Rectal smooth muscle tissue (tissue), 1 donor: ENCODE measurements around the gene CRIM1.

Source experiments
- H3K27ac ChIP-seq: one replicate; pipeline ENCODE4 v1.7.0; 2013; ENCODE audit warnings: low read depth, low read length, inconsistent platforms
- H3K27me3 ChIP-seq: one replicate; pipeline ENCODE4 v1.7.0; 2013; ENCODE audit warnings: low read length; ENCODE audit not compliant: control insufficient read depth, insufficient read depth
- H3K36me3 ChIP-seq: one replicate; pipeline ENCODE4 v1.7.0; 2013; ENCODE audit warnings: low read length; ENCODE audit not compliant: control insufficient read depth, insufficient read depth
- H3K4me1 ChIP-seq: one replicate; pipeline ENCODE4 v1.7.0; 2013; ENCODE audit warnings: low read length; ENCODE audit not compliant: control insufficient read depth, insufficient read depth
- H3K4me3 ChIP-seq: one replicate; pipeline ENCODE4 v1.7.0; 2013; ENCODE audit warnings: low read length
- H3K9ac ChIP-seq: one replicate; pipeline ENCODE4 v1.7.0; 2013; ENCODE audit warnings: low read length

The CRIM1 gene

GRCh38 chr2:36463365-36463764 is 107.8 kb downstream of the CRIM1 start:
- no peak overlapping the region for H3K9ac ChIP-seq
- no peaks in the 10 kb centered on the region for H3K36me3 ChIP-seq
- H3K4me3 ChIP-seq = no peak overlapping the region
- H3K27ac ChIP-seq = no peak overlapping the region
- H3K4me1 ChIP-seq = peaks cover 18% of the 10 kb centered on the region
- no peaks in the 10 kb centered on the region for H3K27me3 ChIP-seq

- H3K36me3 ChIP-seq = no peaks in the 10 kb centered on the region
- no peak overlapping the region for H3K9ac ChIP-seq
- H3K27ac ChIP-seq = no peak overlapping the region
- peaks cover 21% of the 10 kb centered on the region for H3K4me1 ChIP-seq
- H3K4me3 ChIP-seq = no peak overlapping the region
- H3K27me3 ChIP-seq = no peaks in the 10 kb centered on the region
Measured at GRCh38 chr2:36464006-36464721, 108.6 kb downstream of the CRIM1 start.

- Histone ChIP-seq H3K4me3 (no peak overlapping the region), H3K27ac (no peak overlapping the region), H3K9ac (no peak overlapping the region), H3K4me1 (peaks cover 9% of the 10 kb centered on the region), H3K36me3 (no peaks in the 10 kb centered on the region), H3K27me3 (no peaks in the 10 kb centered on the region)
Measured at GRCh38 chr2:36466135-36466534, 110.6 kb downstream of the CRIM1 start.

- Histone ChIP-seq H3K4me1 (peaks cover 3% of the 10 kb centered on the region), H3K27me3 (no peaks in the 10 kb centered on the region), H3K36me3 (no peaks in the 10 kb centered on the region), H3K9ac (no peak overlapping the region), H3K4me3 (no peak overlapping the region), H3K27ac (no peak overlapping the region)
Measured at GRCh38 chr2:36468463-36469105, 113.0 kb downstream of the CRIM1 start.

GRCh38 chr2:36469106-36469477 is 113.5 kb downstream of the CRIM1 start:
- Histone ChIP-seq H3K27me3 (no peaks in the 10 kb centered on the region), H3K27ac (peak overlapping the region; percentile 30), H3K4me1 (peaks cover 3% of the 10 kb centered on the region), H3K36me3 (no peaks in the 10 kb centered on the region), H3K9ac (no peak overlapping the region), H3K4me3 (no peak overlapping the region)

- no peaks in the 10 kb centered on the region for H3K27me3 ChIP-seq
- H3K27ac ChIP-seq = no peak overlapping the region
- H3K36me3 ChIP-seq = no peaks in the 10 kb centered on the region
- peaks cover 3% of the 10 kb centered on the region for H3K4me1 ChIP-seq
- no peak overlapping the region for H3K4me3 ChIP-seq
- no peak overlapping the region for H3K9ac ChIP-seq
Measured at GRCh38 chr2:36469710-36470109, 114.1 kb downstream of the CRIM1 start.

GRCh38 chr2:36473230-36473629 is 117.7 kb downstream of the CRIM1 start:
- Histone ChIP-seq H3K4me3 (no peak overlapping the region), H3K27me3 (no peaks in the 10 kb centered on the region), H3K4me1 (peaks cover 12% of the 10 kb centered on the region), H3K36me3 (peaks cover 9% of the 10 kb centered on the region), H3K27ac (no peak overlapping the region), H3K9ac (no peak overlapping the region)

GRCh38 chr2:36476411-36476810 is 120.8 kb downstream of the CRIM1 start:
- no peak overlapping the region for H3K27ac ChIP-seq
- H3K4me1 ChIP-seq = peaks cover 8% of the 10 kb centered on the region
- no peak overlapping the region for H3K9ac ChIP-seq
- no peaks in the 10 kb centered on the region for H3K27me3 ChIP-seq
- peaks cover 15% of the 10 kb centered on the region for H3K36me3 ChIP-seq
- H3K4me3 ChIP-seq = no peak overlapping the region

- Histone ChIP-seq H3K9ac (no peak overlapping the region), H3K27me3 (no peaks in the 10 kb centered on the region), H3K27ac (peak overlapping the region; percentile 59), H3K36me3 (peaks cover 15% of the 10 kb centered on the region), H3K4me1 (peaks cover 10% of the 10 kb centered on the region), H3K4me3 (no peak overlapping the region)
Measured at GRCh38 chr2:36477315-36477714, 121.7 kb downstream of the CRIM1 start.

GRCh38 chr2:36477746-36478145 is 122.2 kb downstream of the CRIM1 start:
- Histone ChIP-seq H3K9ac (no peak overlapping the region), H3K36me3 (peaks cover 15% of the 10 kb centered on the region), H3K4me1 (peaks cover 14% of the 10 kb centered on the region), H3K4me3 (no peak overlapping the region), H3K27me3 (no peaks in the 10 kb centered on the region), H3K27ac (peak overlapping the region; percentile 59)

- H3K4me3 ChIP-seq = no peak overlapping the region
- H3K27me3 ChIP-seq = no peaks in the 10 kb centered on the region
- H3K27ac ChIP-seq = peak overlapping the region; percentile 59
- H3K36me3 ChIP-seq = peaks cover 16% of the 10 kb centered on the region
- no peak overlapping the region for H3K9ac ChIP-seq
- peaks cover 20% of the 10 kb centered on the region for H3K4me1 ChIP-seq
Measured at GRCh38 chr2:36478332-36478738, 122.8 kb downstream of the CRIM1 start.

- H3K27ac ChIP-seq = peak overlapping the region; percentile 59
- no peak overlapping the region for H3K9ac ChIP-seq
- no peak overlapping the region for H3K4me3 ChIP-seq
- H3K4me1 ChIP-seq = peaks cover 21% of the 10 kb centered on the region
- H3K27me3 ChIP-seq = no peaks in the 10 kb centered on the region
- H3K36me3 ChIP-seq = peaks cover 21% of the 10 kb centered on the region
Measured at GRCh38 chr2:36478999-36479398, 123.4 kb downstream of the CRIM1 start.

GRCh38 chr2:36479406-36479805 is 123.8 kb downstream of the CRIM1 start:
- Histone ChIP-seq H3K9ac (no peak overlapping the region), H3K36me3 (peaks cover 21% of the 10 kb centered on the region), H3K4me1 (peaks cover 21% of the 10 kb centered on the region), H3K27ac (no peak overlapping the region), H3K4me3 (no peak overlapping the region), H3K27me3 (no peaks in the 10 kb centered on the region)
